ENCODE data around the gene DLGAP4. TPM values are rescaled to one million over a fixed set of nuclear protein-coding genes. Genes with fewer than 3 reads are reported as not detected.

Gene DLGAP4
- total RNA-seq, 2 experiments from 2014 or later, result 10.5 to 14.6 TPM

GRCh38 chr20:36540551-36541211, 234.5 kb downstream of the DLGAP4 start:
- no peak overlapping the region for H3K27ac Mint-ChIP-seq
- peaks cover 3% of the 10 kb centered on the region for H3K4me1 Mint-ChIP-seq
- no peak overlapping the region for H3K4me3 Mint-ChIP-seq
- H3K36me3 Mint-ChIP-seq, result no peaks in the 10 kb centered on the region
- H3K9me3 Mint-ChIP-seq, result no peaks in the 10 kb centered on the region
- DNase-seq, result no peak
- no peaks in the 10 kb centered on the region for H3K27me3 Mint-ChIP-seq

- no peak within 1 kb of the TSS for H3K4me3 Mint-ChIP-seq
- no peak within 1 kb of the TSS for H3K27ac Mint-ChIP-seq
- no peaks in the 10 kb centered on the region for H3K36me3 Mint-ChIP-seq
- peaks cover 5% of the 10 kb centered on the region for H3K4me1 Mint-ChIP-seq
- no peaks in the 10 kb centered on the region for H3K9me3 Mint-ChIP-seq
- H3K27me3 Mint-ChIP-seq, result no peaks in the 10 kb centered on the region
- no peak for DNase-seq
These were observed 235.2 kb downstream of the DLGAP4 start, which contains the start of gene MYL9 for GRCh38 chr20:36541227-36541767. TSS of gene MYL9 (plus strand) at chr20:36541519. CDS start at chr20:36544885, 3,366 bp downstream.

GRCh38 chr20:36541768-36542488, 235.8 kb downstream of the DLGAP4 start:
- peaks cover 5% of the 10 kb centered on the region for H3K4me1 Mint-ChIP-seq
- no peaks in the 10 kb centered on the region for H3K36me3 Mint-ChIP-seq

GRCh38 chr20:36542516-36543183, 236.5 kb downstream of the DLGAP4 start:
- Mint-ChIP-seq H3K27ac (no peak overlapping the region), H3K27me3 (no peaks in the 10 kb centered on the region), H3K36me3 (no peaks in the 10 kb centered on the region), H3K9me3 (no peaks in the 10 kb centered on the region), H3K4me1 (peaks cover 5% of the 10 kb centered on the region), H3K4me3 (no peak overlapping the region)
- no peak for DNase-seq

More at GRCh38 chr20:36541768-36542488, 235.8 kb downstream of the DLGAP4 start:
- Mint-ChIP-seq H3K27ac (no peak overlapping the region), H3K4me3 (no peak overlapping the region), H3K27me3 (no peaks in the 10 kb centered on the region), H3K9me3 (no peaks in the 10 kb centered on the region)
- no peak for DNase-seq

- Mint-ChIP-seq H3K27me3 (no peaks in the 10 kb centered on the region), H3K4me3 (no peak overlapping the region), H3K27ac (no peak overlapping the region), H3K36me3 (no peaks in the 10 kb centered on the region), H3K9me3 (no peaks in the 10 kb centered on the region), H3K4me1 (peaks cover 5% of the 10 kb centered on the region)
- DNase-seq, result no peak
These were observed 237.3 kb downstream of the DLGAP4 start for GRCh38 chr20:36543184-36544133.

- Mint-ChIP-seq H3K27ac (no peak overlapping the region), H3K27me3 (no peaks in the 10 kb centered on the region), H3K4me1 (peaks cover 5% of the 10 kb centered on the region), H3K9me3 (no peaks in the 10 kb centered on the region), H3K36me3 (no peaks in the 10 kb centered on the region), H3K4me3 (no peak overlapping the region)
- DNase-seq, result no peak
These were observed 238.2 kb downstream of the DLGAP4 start for GRCh38 chr20:36544134-36545018.

GRCh38 chr20:36546111-36546736, 240.1 kb downstream of the DLGAP4 start:
- no peaks in the 10 kb centered on the region for H3K9me3 Mint-ChIP-seq
- H3K27ac Mint-ChIP-seq, result no peak overlapping the region
- H3K4me3 Mint-ChIP-seq, result no peak overlapping the region
- H3K4me1 Mint-ChIP-seq, result peaks cover 2% of the 10 kb centered on the region
- DNase-seq, result no peak
- H3K27me3 Mint-ChIP-seq, result no peaks in the 10 kb centered on the region
- no peaks in the 10 kb centered on the region for H3K36me3 Mint-ChIP-seq

- Mint-ChIP-seq H3K9me3 (no peaks in the 10 kb centered on the region), H3K4me3 (no peak overlapping the region), H3K36me3 (no peaks in the 10 kb centered on the region), H3K27ac (no peak overlapping the region), H3K27me3 (no peaks in the 10 kb centered on the region), H3K4me1 (peaks cover 2% of the 10 kb centered on the region)
- DNase-seq, result no peak
These were observed 241.3 kb downstream of the DLGAP4 start for GRCh38 chr20:36547186-36548005.

- no peaks in the 10 kb centered on the region for H3K27me3 Mint-ChIP-seq
- no peaks in the 10 kb centered on the region for H3K9me3 Mint-ChIP-seq
- peaks cover 2% of the 10 kb centered on the region for H3K4me1 Mint-ChIP-seq
- no peak overlapping the region for H3K27ac Mint-ChIP-seq
- no peak overlapping the region for H3K4me3 Mint-ChIP-seq
- DNase-seq, result no peak
- H3K36me3 Mint-ChIP-seq, result no peaks in the 10 kb centered on the region
These were observed 241.8 kb downstream of the DLGAP4 start for GRCh38 chr20:36548006-36548315.

GRCh38 chr20:36548704-36549627, 242.8 kb downstream of the DLGAP4 start:
- H3K27ac Mint-ChIP-seq, result no peak overlapping the region
- no peaks in the 10 kb centered on the region for H3K27me3 Mint-ChIP-seq
- no peaks in the 10 kb centered on the region for H3K9me3 Mint-ChIP-seq
- H3K4me3 Mint-ChIP-seq, result no peak overlapping the region
- H3K36me3 Mint-ChIP-seq, result no peaks in the 10 kb centered on the region
- no peak for DNase-seq
- peaks cover 2% of the 10 kb centered on the region for H3K4me1 Mint-ChIP-seq

- no peaks in the 10 kb centered on the region for H3K36me3 Mint-ChIP-seq
These were observed 243.4 kb downstream of the DLGAP4 start for GRCh38 chr20:36549628-36549941.

More at GRCh38 chr20:36549628-36549941, 243.4 kb downstream of the DLGAP4 start:
- H3K27me3 Mint-ChIP-seq, result no peaks in the 10 kb centered on the region
- no peaks in the 10 kb centered on the region for H3K9me3 Mint-ChIP-seq
- no peak overlapping the region for H3K27ac Mint-ChIP-seq
- H3K4me3 Mint-ChIP-seq, result no peak overlapping the region
- DNase-seq, result no peak
- peaks cover 2% of the 10 kb centered on the region for H3K4me1 Mint-ChIP-seq

All from activated naive CD8-positive, alpha-beta T cell treated with anti-CD3 and anti-CD28 coated beads for 36 hours (primary cell).